ENCODE results near the gene ZNF804B.
A peak's percentile ranks its signal among the peaks of the same experiment; 100 is the strongest.
"Not testable (repeated sequence)": the region's sequence is repeated elsewhere in the genome, so short reads cannot be mapped to it uniquely, and the experiment has no call there.

Gene ZNF804B

DNA sequence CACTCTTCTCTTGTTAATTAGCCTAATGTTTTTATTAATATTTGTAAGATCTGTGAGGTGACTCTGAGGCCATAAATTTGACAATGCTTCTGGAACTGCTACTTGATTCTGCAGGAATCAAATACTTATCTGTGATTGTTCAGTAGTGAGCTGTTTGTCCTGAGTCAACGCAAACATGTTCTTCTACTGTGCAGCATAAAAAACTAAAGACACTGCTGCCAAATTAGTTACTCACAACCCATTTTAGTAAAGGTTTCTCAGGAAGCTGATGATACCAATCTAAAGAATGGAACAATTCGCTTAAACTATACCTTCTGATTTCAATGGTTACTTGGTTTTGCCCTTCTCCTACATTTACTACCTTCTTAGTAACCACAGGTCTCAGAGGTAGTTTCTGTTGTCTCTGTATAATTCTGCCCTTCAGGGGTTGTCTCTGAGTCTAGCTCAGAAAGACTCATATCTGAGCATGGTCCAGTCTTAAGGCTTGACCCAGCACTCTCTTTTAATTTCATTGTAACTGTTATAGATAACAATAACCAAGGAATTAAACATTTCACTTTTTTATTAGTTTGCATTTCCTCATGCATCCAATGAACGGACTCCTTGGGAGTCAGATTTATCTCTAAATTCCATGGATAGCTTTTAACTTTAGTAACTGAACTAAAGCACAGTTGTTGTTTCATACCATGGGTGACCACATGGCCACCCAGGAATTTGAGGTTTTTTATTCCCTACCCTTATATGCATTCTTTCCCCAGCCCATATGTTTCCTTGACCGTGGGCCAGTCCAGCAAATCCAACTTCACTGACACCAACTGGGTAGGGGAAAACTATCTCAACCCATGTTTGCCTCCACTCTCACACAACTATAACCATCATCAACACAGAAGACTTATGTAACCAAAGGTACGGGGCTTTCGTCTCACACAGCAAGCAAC, 345.5 kb downstream of the ZNF804B start:
- no peak for DNase-seq

DNA sequence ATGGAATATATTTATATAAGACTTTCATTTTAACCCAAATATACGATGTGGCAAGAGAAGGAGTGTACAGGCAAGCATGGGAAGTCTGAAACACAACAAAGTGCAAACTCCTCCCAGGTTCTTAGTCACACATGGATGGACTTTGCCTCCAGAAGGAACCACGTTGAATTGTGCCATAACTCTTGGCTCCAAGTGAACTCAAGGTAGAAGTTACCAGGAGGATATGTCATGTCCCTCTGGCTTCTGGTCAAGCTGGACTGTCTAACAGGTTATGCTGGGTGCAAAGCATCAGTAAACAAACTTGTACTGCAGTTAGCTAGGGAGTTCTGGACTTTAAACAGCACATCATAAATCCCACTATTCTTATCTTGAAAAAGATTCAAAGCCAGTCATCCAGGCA, 364.4 kb downstream of the ZNF804B start:
- DNase-seq: no peak

- no peak for DNase-seq
Measured at GRCh38 chr7:89129600-89130375, 370.3 kb downstream of the ZNF804B start.

- DNase-seq: no peak
Measured at GRCh38 chr7:89133357-89133756, 373.9 kb downstream of the ZNF804B start.

DNA sequence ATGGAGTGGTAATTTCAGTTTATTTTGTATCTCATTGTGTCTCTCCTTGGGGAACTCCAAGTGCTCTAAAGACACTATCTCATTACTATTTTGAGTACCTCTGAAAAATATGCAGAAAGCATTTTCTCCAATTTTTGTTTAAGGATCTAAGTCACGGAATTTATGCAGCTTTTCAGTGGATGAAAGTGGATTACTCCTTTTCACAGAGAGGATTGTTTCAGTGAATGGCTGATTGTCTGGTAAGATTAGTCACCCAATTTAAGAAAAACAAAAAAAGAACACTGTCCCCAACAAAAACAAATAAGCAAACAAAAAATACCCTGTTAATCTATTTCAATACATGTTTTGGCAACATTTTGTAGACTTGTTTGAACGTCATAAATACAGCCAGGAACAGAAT, 374.3 kb downstream of the ZNF804B start:
- DNase-seq: no peak

GRCh38 chr7:89145801-89146200, 386.3 kb downstream of the ZNF804B start:
- no peak for DNase-seq

GRCh38 chr7:89160107-89160506, 400.6 kb downstream of the ZNF804B start:
- DNase-seq: no peak

GRCh38 chr7:89165421-89165820, 405.9 kb downstream of the ZNF804B start:
- DNase-seq: no peak

DNA sequence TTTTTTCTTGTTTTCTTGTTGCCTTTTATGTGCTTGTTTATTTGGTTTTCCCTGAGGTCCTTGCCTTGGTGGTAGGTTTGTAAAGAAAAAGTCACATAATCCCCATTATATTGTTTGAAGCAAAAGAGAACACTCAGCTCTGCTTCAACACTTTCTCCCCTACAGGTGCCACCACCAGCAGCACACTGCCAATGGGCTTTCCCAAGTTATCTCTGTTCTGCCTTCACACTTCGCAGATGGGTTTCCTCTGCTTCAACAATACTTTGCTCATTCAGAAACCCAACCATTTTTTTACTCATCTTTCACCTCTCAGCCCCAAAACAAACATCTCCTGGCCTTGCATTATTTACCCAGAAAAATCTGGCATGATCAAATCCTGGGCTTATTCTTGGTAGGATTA, 411.1 kb downstream of the ZNF804B start:
- DNase-seq: no peak

DNA sequence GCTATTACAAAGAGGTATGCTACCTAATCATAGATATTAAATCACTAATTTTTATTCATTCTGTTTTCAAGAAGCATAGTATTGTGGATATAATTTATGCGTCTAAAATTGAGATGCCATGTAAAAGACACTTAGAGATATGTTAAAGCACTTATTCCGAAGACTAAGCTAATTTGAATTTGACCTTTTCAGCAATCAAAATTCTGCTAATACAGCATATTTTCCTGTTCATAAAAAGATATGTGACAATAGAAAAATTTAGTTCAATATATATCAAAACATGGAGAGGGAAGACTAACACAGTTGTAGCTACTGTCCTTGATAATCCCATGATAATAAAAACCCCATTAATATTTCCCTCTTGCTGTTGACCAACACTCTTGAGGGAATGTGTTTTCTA, 422.6 kb downstream of the ZNF804B start:
- no peak for DNase-seq

DNA sequence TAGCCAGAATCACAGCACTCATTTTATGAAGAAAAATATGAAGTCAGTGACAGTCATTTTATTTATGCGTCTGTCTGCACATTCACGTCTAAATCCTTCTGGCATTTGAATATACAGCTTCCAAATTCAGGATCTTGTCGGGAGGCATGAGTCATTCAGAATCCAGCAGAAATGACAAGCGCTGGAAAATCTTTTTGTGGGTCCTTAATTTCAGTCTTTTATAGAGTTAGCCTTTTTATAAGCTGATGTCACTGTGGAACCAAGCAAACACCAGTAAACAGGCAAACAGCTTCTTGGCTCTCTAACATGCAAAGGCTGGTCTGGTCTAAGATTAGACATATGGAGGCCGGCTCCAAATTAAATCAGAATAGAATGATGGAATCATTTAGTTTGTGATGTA, 424.2 kb downstream of the ZNF804B start:
- DNase-seq: no peak

DNA sequence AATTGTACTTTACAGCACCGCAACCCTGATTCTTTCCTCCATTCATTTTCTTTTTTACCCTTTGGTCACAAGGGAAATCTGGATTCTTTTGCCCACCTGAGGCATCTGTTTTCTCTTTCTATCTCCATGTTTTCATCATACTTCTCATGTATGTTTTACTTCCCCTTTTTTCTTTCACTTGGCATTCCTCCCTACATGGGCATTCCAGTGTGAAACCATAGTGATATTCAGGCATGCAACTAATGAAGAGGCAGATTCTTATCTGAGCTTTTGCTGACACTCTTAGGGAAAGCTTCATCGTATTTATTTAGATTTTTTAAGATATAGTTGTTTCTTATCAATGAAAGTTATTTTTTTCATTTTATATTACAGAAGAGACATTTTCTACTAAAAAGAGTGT, 441.3 kb downstream of the ZNF804B start:
- DNase-seq: peak; percentile 35

DNA sequence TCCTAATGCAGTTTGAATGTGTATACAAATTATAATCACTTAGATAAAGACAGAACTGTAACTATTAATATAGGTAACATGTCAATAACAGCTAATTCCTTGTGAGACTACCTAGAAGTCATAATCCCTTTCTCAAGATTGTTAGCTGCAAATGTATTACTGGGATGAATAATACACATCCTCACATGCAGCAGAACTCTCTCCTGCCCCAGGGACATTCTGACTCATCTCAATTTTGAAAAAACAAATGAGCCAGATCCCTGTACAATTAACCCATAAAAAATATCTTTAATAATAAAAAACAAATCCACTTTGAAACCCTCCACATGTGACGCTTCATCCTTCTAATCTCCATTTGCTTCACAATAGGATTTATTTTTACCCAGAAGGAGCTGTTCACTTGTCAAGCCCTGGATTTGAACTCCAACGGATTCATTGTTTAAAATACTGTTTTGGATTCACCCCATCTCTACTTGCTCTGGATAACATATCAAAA, 464.4 kb downstream of the ZNF804B start:
- DNase-seq: no peak

- DNase-seq: not testable (repeated sequence)
Measured at GRCh38 chr7:89228688-89229171, 469.2 kb downstream of the ZNF804B start.

- DNase-seq: no peak
Measured at GRCh38 chr7:89238156-89238555, 478.7 kb downstream of the ZNF804B start.

- DNase-seq: no peak
Measured at GRCh38 chr7:89246196-89246595, 486.7 kb downstream of the ZNF804B start.

DNA sequence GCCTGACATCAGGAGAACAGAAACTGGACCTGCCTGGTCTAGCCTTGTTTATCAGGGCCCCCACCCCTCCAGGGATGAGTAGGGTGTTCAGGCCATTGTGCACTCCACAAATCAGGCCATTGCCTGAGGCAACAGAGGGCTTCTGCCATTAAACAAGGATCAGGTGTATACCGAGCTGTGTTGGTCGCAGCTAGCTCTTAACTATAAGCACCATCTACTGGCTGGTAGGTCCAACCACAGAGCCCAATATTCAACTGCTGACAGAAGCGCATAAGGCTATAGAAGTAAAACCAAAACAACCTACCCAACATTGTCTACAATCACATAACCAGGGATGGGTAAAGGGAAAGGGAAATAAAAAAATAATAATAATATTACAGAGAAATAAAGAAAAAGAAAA, 487.7 kb downstream of the ZNF804B start:
- DNase-seq: no peak

- DNase-seq: no peak
Measured at GRCh38 chr7:89259085-89259484, 499.6 kb downstream of the ZNF804B start.

DNA sequence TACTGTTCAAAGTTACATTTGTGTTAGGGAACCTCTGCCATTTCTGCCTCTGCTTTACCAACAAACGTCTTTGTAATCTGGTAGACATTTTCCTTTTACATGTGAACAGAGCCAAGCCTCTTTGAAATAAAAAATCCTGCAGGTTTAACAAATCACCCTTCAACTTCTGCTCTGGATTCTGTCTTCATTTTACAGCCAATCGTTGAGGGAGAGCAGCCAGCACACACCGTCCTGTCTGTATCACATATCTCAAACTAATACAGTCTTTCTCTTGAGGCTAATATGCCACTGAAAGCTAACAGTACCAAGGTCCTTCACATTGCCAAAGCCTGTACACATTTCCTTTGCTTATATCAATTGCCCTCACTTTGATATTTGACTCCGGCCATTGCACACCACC, 504.6 kb downstream of the ZNF804B start:
- no peak for DNase-seq

DNA sequence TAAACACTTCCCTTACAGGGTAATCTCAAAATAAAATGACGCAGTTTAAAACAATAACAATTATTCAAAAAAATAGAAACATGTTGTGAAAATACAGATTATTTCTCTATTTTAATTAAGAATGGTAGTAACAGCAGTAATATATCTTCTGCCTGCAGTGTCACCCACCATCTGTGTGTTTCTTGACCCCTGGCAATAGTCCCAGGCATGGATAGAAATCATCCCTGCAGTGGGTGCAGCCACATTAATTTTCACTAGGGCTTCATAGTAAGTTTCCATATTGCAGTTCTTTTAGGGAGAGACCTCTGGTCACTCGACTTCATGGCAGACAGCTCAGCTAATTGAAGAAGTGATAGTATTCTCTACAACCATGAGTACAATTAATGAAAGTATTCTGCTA, 506.1 kb downstream of the ZNF804B start:
- DNase-seq: no peak

DNA sequence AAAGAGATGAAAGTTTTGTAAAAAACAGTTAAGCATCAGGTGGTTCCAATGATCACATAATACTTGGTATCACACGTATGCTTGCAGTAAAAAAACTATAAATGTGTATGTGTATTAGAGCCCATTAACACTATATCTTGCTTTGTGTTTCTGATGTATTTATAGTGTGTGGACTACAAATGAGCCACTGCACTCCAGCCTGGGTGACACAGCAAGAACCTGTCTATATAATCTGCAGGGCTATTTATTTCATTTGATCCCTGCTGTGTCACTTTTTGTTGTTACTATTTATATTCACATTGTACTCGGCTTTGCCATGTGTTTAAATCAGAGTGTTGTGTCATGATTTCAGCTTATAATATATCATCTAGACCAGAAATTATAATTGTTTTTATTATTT, 523.8 kb downstream of the ZNF804B start:
- no peak for DNase-seq

GRCh38 chr7:89308535-89308934, 549.0 kb downstream of the ZNF804B start:
- DNase-seq: no peak

- DNase-seq: no peak
Measured at GRCh38 chr7:89311886-89312285, 552.4 kb downstream of the ZNF804B start.

GRCh38 chr7:89312551-89312950, 553.1 kb downstream of the ZNF804B start:
- no peak for DNase-seq

All from RPMI8226 (cell line).